HEK293 (cell line): ENCODE data around the gene DNAAF9.
A peak's percentile ranks its signal among the peaks of the same experiment; 100 is the strongest.

ENCODE experiments used
- CTCF ChIA-PET: fragments of 350-600 bp; formaldehyde crosslinking; extraction: SDS; loops from one replicate; lab custom pipeline; 2021; ENCODE audit warnings: antibody characterized with exemption; lab: Yijun Ruan, JAX
- POLR2A ChIA-PET: fragments of 300-600 bp; formaldehyde crosslinking; extraction: SDS; loops from one replicate; lab custom pipeline; 2020; ENCODE audit warnings: antibody characterized with exemption, inconsistent platforms; lab: Yijun Ruan, JAX
- H3K27ac ChIP-seq: fragments of 200-500 bp; sonication (Bioruptor generic); 2 replicates; pipeline ENCODE4 v1.5.1; 2014; ENCODE audit warnings: low read depth, low read length, control low read depth, inconsistent platforms; ENCODE audit errors: extremely low read depth
- H3K36me3 ChIP-seq, 2 experiments: fragments of 200-500 bp in 1 of 2; sonication (Bioruptor generic) in 1 of 2; 1 replicate in 1 of 2; 2 replicates in 1 of 2; pipeline ENCODE4 v1.5.1; 2014 to 2017; ENCODE audit warnings: inconsistent platforms in 2 of 2, low read length in 2 of 2; ENCODE audit not compliant: control insufficient read depth in 2 of 2, insufficient read depth in 1 of 2
- H3K4me1 ChIP-seq: fragments of 200-500 bp; sonication (Bioruptor generic); 2 replicates; pipeline ENCODE4 v1.5.1; 2014; ENCODE audit warnings: mild to moderate bottlenecking, low read length, inconsistent platforms; ENCODE audit not compliant: control insufficient read depth, insufficient read depth
- H3K4me3 ChIP-seq: 2 replicates; pipeline ENCODE4 v1.5.1; 2011; ENCODE audit warnings: low read depth, mild to moderate bottlenecking, control low read depth, low read length, moderate library complexity
- H3K9me3 ChIP-seq: fragments of 200-500 bp; sonication (Bioruptor generic); 2 replicates; pipeline ENCODE4 v1.5.1; 2014; ENCODE audit warnings: low read depth, low read length, inconsistent platforms; ENCODE audit not compliant: control insufficient read depth, insufficient read depth
- HOXA7 ChIP-seq: sonication (generic); formaldehyde crosslinking; IDR thresholded peaks from 2 replicates; pipeline ENCODE4 v1.8.1; 2022; ENCODE audit warnings: missing genetic modification reagents, borderline replicate concordance
- HOXC10 ChIP-seq: sonication (generic); formaldehyde crosslinking; IDR thresholded peaks from 2 replicates; pipeline ENCODE4 v1.8.1; 2023; ENCODE audit warnings: mild to moderate bottlenecking, missing genetic modification reagents
- KLF7 ChIP-seq: fragments of 450-650 bp; formaldehyde crosslinking; IDR thresholded peaks from 2 replicates; pipeline ENCODE4 v1.5.1; 2016; ENCODE audit warnings: missing biosample characterization, missing genetic modification characterization, borderline replicate concordance
- KLF8 ChIP-seq: fragments of 450-650 bp; formaldehyde crosslinking; IDR thresholded peaks from 2 replicates; pipeline ENCODE4 v1.5.1; 2016; ENCODE audit warnings: missing biosample characterization, missing genetic modification characterization
- REPIN1 ChIP-seq: fragments of 450-650 bp; formaldehyde crosslinking; IDR thresholded peaks from 2 replicates; pipeline ENCODE4 v1.5.1; 2017; ENCODE audit warnings: missing biosample characterization, missing genetic modification characterization, low read depth
- TRIM28 ChIP-seq: IDR thresholded peaks from 2 replicates; pipeline ENCODE4 v1.6.1; 2011; ENCODE audit warnings: low read length, control low read depth, borderline replicate concordance
- WT1 ChIP-seq: fragments of 450-650 bp; formaldehyde crosslinking; IDR thresholded peaks from 2 replicates; pipeline ENCODE4 v1.5.1; 2016; ENCODE audit warnings: missing biosample characterization, missing genetic modification characterization
- ZBTB48 ChIP-seq: fragments of 450-650 bp; formaldehyde crosslinking; IDR thresholded peaks from 2 replicates; pipeline ENCODE4 v1.5.1; 2016; ENCODE audit warnings: missing biosample characterization, missing genetic modification characterization
- ZNF112 ChIP-seq: fragments of 450-650 bp; formaldehyde crosslinking; IDR thresholded peaks from 2 replicates; pipeline ENCODE4 v1.5.0; 2017; ENCODE audit warnings: missing biosample characterization, missing genetic modification characterization
- ZNF174 ChIP-seq: fragments of 450-650 bp; formaldehyde crosslinking; IDR thresholded peaks from 2 replicates; pipeline ENCODE4 v1.5.0; 2017; ENCODE audit warnings: missing biosample characterization, mild to moderate bottlenecking, missing genetic modification characterization
- ZNF211 ChIP-seq: fragments of 450-650 bp; formaldehyde crosslinking; IDR thresholded peaks from 2 replicates; pipeline ENCODE4 v1.5.1; 2016; ENCODE audit warnings: low read depth, missing biosample characterization, missing genetic modification characterization
- ZNF214 ChIP-seq: fragments of 450-650 bp; formaldehyde crosslinking; IDR thresholded peaks from 2 replicates; pipeline ENCODE4 v1.5.1; 2017; ENCODE audit warnings: missing biosample characterization, mild to moderate bottlenecking, missing genetic modification characterization, borderline replicate concordance
- ZNF292 ChIP-seq: fragments of 450-650 bp; formaldehyde crosslinking; IDR thresholded peaks from 2 replicates; pipeline ENCODE4 v1.5.1; 2016; ENCODE audit warnings: low read depth, missing biosample characterization, missing genetic modification characterization, borderline replicate concordance
- ZNF341 ChIP-seq: fragments of 450-650 bp; formaldehyde crosslinking; IDR thresholded peaks from 2 replicates; pipeline ENCODE4; 2016; ENCODE audit warnings: low read depth, missing biosample characterization, missing genetic modification characterization
- ZNF394 ChIP-seq: fragments of 450-650 bp; formaldehyde crosslinking; IDR thresholded peaks from 2 replicates; pipeline ENCODE4 v1.5.1; 2016; ENCODE audit warnings: missing biosample characterization, missing genetic modification characterization, mild to moderate bottlenecking, moderate library complexity, borderline replicate concordance
- ZNF514 ChIP-seq: fragments of 450-650 bp; formaldehyde crosslinking; IDR thresholded peaks from 2 replicates; pipeline ENCODE4 v1.5.1; 2016; ENCODE audit warnings: missing biosample characterization, missing genetic modification characterization
- ZNF529 ChIP-seq: fragments of 450-650 bp; formaldehyde crosslinking; IDR thresholded peaks from 2 replicates; pipeline ENCODE4 v1.5.1; 2017; ENCODE audit warnings: missing genetic modification characterization, missing biosample characterization; ENCODE audit not compliant: insufficient replicate concordance
- ZNF610 ChIP-seq: fragments of 450-650 bp; formaldehyde crosslinking; IDR thresholded peaks from 2 replicates; pipeline ENCODE4 v1.5.1; 2016; ENCODE audit warnings: missing biosample characterization, missing genetic modification characterization, borderline replicate concordance
- ZNF623 ChIP-seq: fragments of 450-650 bp; formaldehyde crosslinking; IDR thresholded peaks from 2 replicates; pipeline ENCODE4 v1.5.1; 2016; ENCODE audit warnings: missing biosample characterization, missing genetic modification characterization
- ZNF629 ChIP-seq: fragments of 450-650 bp; formaldehyde crosslinking; IDR thresholded peaks from 2 replicates; pipeline ENCODE4 v1.5.1; 2017; ENCODE audit warnings: missing biosample characterization, missing genetic modification characterization
- ZNF670 ChIP-seq: fragments of 450-650 bp; formaldehyde crosslinking; IDR thresholded peaks from 2 replicates; pipeline ENCODE4 v1.5.1; 2016; ENCODE audit warnings: missing biosample characterization, missing genetic modification characterization, low read depth
- ZNF677 ChIP-seq: fragments of 450-650 bp; IDR thresholded peaks from 2 replicates; pipeline ENCODE4 v1.5.0; 2018; ENCODE audit warnings: missing biosample characterization, mild to moderate bottlenecking, missing genetic modification characterization, moderate library complexity
- TF ChIP-seq, protein P1 (sequence below): fragments of 450-650 bp; formaldehyde crosslinking; IDR thresholded peaks from 2 replicates; pipeline ENCODE4 v1.5.1; 2016; ENCODE audit warnings: missing biosample characterization, missing genetic modification characterization
- TF ChIP-seq, protein P2 (sequence below): fragments of 450-650 bp; formaldehyde crosslinking; IDR thresholded peaks from 2 replicates; pipeline ENCODE4 v1.5.0; 2017; ENCODE audit warnings: missing biosample characterization, missing genetic modification characterization, borderline replicate concordance
- TF ChIP-seq, protein P3 (sequence below): fragments of 450-650 bp; formaldehyde crosslinking; optimal IDR thresholded peaks from 2 replicates; pipeline ENCODE3; 2016; ENCODE audit warnings: missing biosample characterization, mild to moderate bottlenecking, missing genetic modification characterization
- TF ChIP-seq, protein P4 (sequence below): fragments of 450-650 bp; formaldehyde crosslinking; IDR thresholded peaks from 2 replicates; pipeline ENCODE4 v1.5.1; 2016; ENCODE audit warnings: missing biosample characterization, missing genetic modification characterization, low read depth
- TF ChIP-seq, protein P5 (sequence below): fragments of 450-650 bp; formaldehyde crosslinking; IDR thresholded peaks from 2 replicates; pipeline ENCODE4 v1.5.1; 2016; ENCODE audit warnings: missing biosample characterization, missing genetic modification characterization

The DNAAF9 gene

DNA sequence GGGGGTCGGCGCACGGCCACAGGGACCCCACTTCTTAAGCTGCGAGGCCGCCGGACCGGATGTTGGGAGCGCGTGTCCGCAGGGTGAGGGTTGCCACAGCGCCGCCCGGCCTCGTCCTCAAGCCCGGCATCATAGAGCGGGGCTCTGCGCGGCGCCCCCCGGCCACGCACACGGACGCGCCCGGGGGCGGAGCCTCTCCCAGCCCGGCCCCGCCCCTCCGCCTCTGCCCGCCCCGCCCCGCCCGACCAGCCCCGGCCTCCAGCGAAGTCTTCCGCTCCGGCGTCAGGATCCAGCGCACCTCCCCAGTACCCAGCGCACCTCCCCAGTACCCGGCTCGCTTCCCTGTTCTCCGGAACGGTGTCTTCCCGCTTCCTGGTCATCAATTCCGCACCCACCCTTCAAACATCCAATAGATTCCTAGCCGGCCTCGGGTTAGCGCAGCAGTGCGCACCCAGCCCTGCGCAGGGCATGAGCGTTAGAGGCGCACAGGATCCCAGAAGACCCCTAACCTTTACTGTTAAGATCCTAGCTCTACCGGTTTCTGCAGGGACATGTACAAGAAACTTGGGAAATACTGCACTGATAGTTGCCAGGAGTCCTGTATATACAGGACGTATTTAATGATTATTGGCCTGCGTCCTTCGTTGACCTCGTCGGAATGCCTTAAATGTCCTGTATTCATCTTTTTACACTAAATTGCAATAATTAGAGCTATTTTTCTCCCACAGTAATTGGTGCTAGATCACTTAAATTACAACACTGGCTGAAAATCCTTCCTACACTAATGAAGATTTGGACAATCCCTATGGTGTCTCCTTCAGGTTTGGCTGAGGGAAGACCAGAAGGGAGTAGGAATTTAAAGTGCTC lies 535 bp upstream of the DNAAF9 start:
- Histone ChIP-seq H3K4me3 (peak overlapping the region; percentile 84), H3K27ac (peak overlapping the region; percentile 64), H3K4me1 (peaks cover 19% of the 10 kb centered on the region), H3K36me3 (no peaks in the 10 kb centered on the region), H3K9me3 (no peaks in the 10 kb centered on the region; the same call in 1 of the 2 replicates)
- ChIA-PET POLR2A (interaction anchor here (1.0 to 2.7 kb wide), 4 partner anchors 13 to 360 kb away, joined by 3 to 12 read pairs (median 4); partner anchors contain the start of genes ADISSP and ATRN), CTCF (interaction anchor here (0.5 to 1.6 kb wide), 5 partner anchors 9 to 155 kb away, joined by 3 to 5 read pairs (median 4); no protein-coding TSS in a partner anchor)
- TF ChIP-seq REPIN1 (tag by site-specific recombination) (no peak), ZNF529 (tag by site-specific recombination) (no peak), HOXC10 (no peak), ZNF292 (tag by site-specific recombination) (no peak), ZNF670 (tag by site-specific recombination) (no peak), ZNF623 (tag by site-specific recombination) (no peak), ZNF112 (no peak), HOXA7 (CRISPR knock-in tag) (no peak), ZBTB48 (tag by site-specific recombination) (peak; percentile 87), TRIM28 (no peak), ZNF514 (tag by site-specific recombination) (no peak), ZNF214 (tag by site-specific recombination) (no peak), ZNF394 (tag by site-specific recombination) (0 out of 2 replicates have a peak, but pooled peaks have one; percentile 21), KLF8 (tag by site-specific recombination) (peak; percentile 79), WT1 (tag by site-specific recombination) (no peak), ZNF211 (tag by site-specific recombination) (no peak), ZNF629 (tag by site-specific recombination) (no peak), KLF7 (no peak), ZNF610 (tag by site-specific recombination) (peak; percentile 50; the same call in 1 of the 2 replicates), ZNF174 (tag by site-specific recombination) (no peak), ZNF677 (tag by site-specific recombination) (no peak), ZNF341 (tag by site-specific recombination) (peak; percentile 87)
- TF ChIP-seq, protein P1, sequence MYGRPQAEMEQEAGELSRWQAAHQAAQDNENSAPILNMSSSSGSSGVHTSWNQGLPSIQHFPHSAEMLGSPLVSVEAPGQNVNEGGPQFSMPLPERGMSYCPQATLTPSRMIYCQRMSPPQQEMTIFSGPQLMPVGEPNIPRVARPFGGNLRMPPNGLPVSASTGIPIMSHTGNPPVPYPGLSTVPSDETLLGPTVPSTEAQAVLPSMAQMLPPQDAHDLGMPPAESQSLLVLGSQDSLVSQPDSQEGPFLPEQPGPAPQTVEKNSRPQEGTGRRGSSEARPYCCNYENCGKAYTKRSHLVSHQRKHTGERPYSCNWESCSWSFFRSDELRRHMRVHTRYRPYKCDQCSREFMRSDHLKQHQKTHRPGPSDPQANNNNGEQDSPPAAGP (tag by site-specific recombination): 0 out of 2 replicates have a peak, but pooled peaks have one; percentile 47
- TF ChIP-seq, protein P2, sequence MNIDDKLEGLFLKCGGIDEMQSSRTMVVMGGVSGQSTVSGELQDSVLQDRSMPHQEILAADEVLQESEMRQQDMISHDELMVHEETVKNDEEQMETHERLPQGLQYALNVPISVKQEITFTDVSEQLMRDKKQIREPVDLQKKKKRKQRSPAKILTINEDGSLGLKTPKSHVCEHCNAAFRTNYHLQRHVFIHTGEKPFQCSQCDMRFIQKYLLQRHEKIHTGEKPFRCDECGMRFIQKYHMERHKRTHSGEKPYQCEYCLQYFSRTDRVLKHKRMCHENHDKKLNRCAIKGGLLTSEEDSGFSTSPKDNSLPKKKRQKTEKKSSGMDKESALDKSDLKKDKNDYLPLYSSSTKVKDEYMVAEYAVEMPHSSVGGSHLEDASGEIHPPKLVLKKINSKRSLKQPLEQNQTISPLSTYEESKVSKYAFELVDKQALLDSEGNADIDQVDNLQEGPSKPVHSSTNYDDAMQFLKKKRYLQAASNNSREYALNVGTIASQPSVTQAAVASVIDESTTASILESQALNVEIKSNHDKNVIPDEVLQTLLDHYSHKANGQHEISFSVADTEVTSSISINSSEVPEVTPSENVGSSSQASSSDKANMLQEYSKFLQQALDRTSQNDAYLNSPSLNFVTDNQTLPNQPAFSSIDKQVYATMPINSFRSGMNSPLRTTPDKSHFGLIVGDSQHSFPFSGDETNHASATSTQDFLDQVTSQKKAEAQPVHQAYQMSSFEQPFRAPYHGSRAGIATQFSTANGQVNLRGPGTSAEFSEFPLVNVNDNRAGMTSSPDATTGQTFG: no peak
- TF ChIP-seq, protein P3, sequence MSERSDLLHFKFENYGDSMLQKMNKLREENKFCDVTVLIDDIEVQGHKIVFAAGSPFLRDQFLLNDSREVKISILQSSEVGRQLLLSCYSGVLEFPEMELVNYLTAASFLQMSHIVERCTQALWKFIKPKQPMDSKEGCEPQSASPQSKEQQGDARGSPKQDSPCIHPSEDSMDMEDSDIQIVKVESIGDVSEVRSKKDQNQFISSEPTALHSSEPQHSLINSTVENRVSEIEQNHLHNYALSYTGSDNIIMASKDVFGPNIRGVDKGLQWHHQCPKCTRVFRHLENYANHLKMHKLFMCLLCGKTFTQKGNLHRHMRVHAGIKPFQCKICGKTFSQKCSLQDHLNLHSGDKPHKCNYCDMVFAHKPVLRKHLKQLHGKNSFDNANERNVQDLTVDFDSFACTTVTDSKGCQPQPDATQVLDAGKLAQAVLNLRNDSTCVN (tag by site-specific recombination): peak; percentile 89
- TF ChIP-seq, protein P4, sequence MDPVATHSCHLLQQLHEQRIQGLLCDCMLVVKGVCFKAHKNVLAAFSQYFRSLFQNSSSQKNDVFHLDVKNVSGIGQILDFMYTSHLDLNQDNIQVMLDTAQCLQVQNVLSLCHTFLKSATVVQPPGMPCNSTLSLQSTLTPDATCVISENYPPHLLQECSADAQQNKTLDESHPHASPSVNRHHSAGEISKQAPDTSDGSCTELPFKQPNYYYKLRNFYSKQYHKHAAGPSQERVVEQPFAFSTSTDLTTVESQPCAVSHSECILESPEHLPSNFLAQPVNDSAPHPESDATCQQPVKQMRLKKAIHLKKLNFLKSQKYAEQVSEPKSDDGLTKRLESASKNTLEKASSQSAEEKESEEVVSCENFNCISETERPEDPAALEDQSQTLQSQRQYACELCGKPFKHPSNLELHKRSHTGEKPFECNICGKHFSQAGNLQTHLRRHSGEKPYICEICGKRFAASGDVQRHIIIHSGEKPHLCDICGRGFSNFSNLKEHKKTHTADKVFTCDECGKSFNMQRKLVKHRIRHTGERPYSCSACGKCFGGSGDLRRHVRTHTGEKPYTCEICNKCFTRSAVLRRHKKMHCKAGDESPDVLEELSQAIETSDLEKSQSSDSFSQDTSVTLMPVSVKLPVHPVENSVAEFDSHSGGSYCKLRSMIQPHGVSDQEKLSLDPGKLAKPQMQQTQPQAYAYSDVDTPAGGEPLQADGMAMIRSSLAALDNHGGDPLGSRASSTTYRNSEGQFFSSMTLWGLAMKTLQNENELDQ (tag by site-specific recombination): no peak
- TF ChIP-seq, protein P5, sequence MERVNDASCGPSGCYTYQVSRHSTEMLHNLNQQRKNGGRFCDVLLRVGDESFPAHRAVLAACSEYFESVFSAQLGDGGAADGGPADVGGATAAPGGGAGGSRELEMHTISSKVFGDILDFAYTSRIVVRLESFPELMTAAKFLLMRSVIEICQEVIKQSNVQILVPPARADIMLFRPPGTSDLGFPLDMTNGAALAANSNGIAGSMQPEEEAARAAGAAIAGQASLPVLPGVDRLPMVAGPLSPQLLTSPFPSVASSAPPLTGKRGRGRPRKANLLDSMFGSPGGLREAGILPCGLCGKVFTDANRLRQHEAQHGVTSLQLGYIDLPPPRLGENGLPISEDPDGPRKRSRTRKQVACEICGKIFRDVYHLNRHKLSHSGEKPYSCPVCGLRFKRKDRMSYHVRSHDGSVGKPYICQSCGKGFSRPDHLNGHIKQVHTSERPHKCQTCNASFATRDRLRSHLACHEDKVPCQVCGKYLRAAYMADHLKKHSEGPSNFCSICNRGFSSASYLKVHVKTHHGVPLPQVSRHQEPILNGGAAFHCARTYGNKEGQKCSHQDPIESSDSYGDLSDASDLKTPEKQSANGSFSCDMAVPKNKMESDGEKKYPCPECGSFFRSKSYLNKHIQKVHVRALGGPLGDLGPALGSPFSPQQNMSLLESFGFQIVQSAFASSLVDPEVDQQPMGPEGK: peak; percentile 32; the same call in 1 of the 2 replicates
